GM20000 (cell line): ENCODE results near the gene DRD4.

Source experiments
- DNase-seq: peaks from one replicate; pipeline ENCODE4 v3.0.0; 2012; ENCODE audit warnings: low spot score
- CTCF ChIP-seq: IDR thresholded peaks from 2 replicates; pipeline ENCODE4 v1.5.1; 2012; ENCODE audit warnings: mild to moderate bottlenecking, control low read depth; ENCODE audit errors: extremely low read depth, missing control alignments

The DRD4 gene

GRCh38 chr11:659532-660085 is 22.5 kb downstream of the DRD4 start:
- TF ChIP-seq CTCF = no peak
- peak; percentile 50 for DNase-seq

- TF ChIP-seq CTCF = no peak
- DNase-seq = no peak
These were observed 23.2 kb downstream of the DRD4 start for GRCh38 chr11:660281-660680.

GRCh38 chr11:660681-661444 is 23.8 kb downstream of the DRD4 start:
- no peak for TF ChIP-seq CTCF
- no peak for DNase-seq

GRCh38 chr11:662689-663274 is 25.7 kb downstream of the DRD4 start:
- TF ChIP-seq CTCF = peak; percentile 53
- DNase-seq = peak; percentile 84

- no peak for DNase-seq
- no peak for TF ChIP-seq CTCF
These were observed 28.1 kb downstream of the DRD4 start for GRCh38 chr11:665062-665703.

GRCh38 chr11:665704-666281 is 28.7 kb downstream of the DRD4 start:
- no peak for TF ChIP-seq CTCF
- no peak for DNase-seq
